ENCODE data around the gene NTN1. TPM values are rescaled to one million over a fixed set of nuclear protein-coding genes. Genes with fewer than 3 reads are reported as not detected.

The NTN1 gene
- total RNA-seq, 1 experiment from 2014 or later: 1.2 TPM

- H4K20me1 ChIP-seq (ENCODE audit: control insufficient read depth, insufficient read depth, insufficient read length): no peaks in the 10 kb centered on the region
- H4K91ac ChIP-seq (ENCODE audit: insufficient read length, low read depth, low read length): no peak overlapping the region
- Mint-ChIP-seq H3K27ac (peak overlapping the region in 1 of 3 experiments; percentile 95; a peak in 3 of 7 replicates), H3K9me3 (peaks cover 7% of the 10 kb centered on the region in 2 experiments), H3K4me1 (peaks cover 37 to 39% of the 10 kb centered on the region in 2 experiments), H3K36me3 (ENCODE audit: insufficient read depth in 1 of 3, low read depth in 3 of 3) (peaks cover 0 to 7% (median 0%) of the 10 kb centered on the region in 3 experiments; a peak in 1 of 7 replicates), H3K4me3 (peak overlapping the region in 1 of 2 experiments; percentile 68; a peak in 2 of 5 replicates), H3K27me3 (ENCODE audit: low read depth) (peaks cover 12% of the 10 kb centered on the region)
- H3K56ac ChIP-seq (ENCODE audit: insufficient read length, low read depth, low read length): peak overlapping the region; percentile 42
- H3K27me3 ChIP-seq (ENCODE audit: insufficient read depth, low read length): no peaks in the 10 kb centered on the region
- H3K4me1 ChIP-seq (ENCODE audit: insufficient read depth, low read length): no peaks in the 10 kb centered on the region; the same call in 1 of the 2 replicates
- TF ChIP-seq, protein P1, sequence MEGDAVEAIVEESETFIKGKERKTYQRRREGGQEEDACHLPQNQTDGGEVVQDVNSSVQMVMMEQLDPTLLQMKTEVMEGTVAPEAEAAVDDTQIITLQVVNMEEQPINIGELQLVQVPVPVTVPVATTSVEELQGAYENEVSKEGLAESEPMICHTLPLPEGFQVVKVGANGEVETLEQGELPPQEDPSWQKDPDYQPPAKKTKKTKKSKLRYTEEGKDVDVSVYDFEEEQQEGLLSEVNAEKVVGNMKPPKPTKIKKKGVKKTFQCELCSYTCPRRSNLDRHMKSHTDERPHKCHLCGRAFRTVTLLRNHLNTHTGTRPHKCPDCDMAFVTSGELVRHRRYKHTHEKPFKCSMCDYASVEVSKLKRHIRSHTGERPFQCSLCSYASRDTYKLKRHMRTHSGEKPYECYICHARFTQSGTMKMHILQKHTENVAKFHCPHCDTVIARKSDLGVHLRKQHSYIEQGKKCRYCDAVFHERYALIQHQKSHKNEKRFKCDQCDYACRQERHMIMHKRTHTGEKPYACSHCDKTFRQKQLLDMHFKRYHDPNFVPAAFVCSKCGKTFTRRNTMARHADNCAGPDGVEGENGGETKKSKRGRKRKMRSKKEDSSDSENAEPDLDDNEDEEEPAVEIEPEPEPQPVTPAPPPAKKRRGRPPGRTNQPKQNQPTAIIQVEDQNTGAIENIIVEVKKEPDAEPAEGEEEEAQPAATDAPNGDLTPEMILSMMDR (conservative IDR thresholded peaks at IDR 0.05): peak; percentile 78
- H2BK5ac ChIP-seq (ENCODE audit: insufficient read length, low read length): no peak overlapping the region
- peak overlapping the region; percentile 28 for H2BK120ac ChIP-seq (ENCODE audit: low read depth, low read length, poor library complexity, severe bottlenecking)
- H2BK12ac ChIP-seq (ENCODE audit: insufficient read length, low read depth, low read length): no peak overlapping the region
- no peak overlapping the region for H3K9ac ChIP-seq (ENCODE audit: extremely low read depth, insufficient read length, low read length)
- WGBS (ENCODE audit: extremely low coverage, insufficient read length, low lambda C conversion rate): no CpG with 5 or more reads among the region's 31 CpGs
- H3K79me1 ChIP-seq (ENCODE audit: insufficient read depth, low read depth, low read length, poor library complexity, severe bottlenecking): no peaks in the 10 kb centered on the region
- peak overlapping the region; percentile 80 for H3K14ac ChIP-seq (ENCODE audit: insufficient read depth, low read length)
- H3K4me2 ChIP-seq (ENCODE audit: insufficient read depth, insufficient read length, low read length): peak overlapping the region; percentile 51
- H2BK15ac ChIP-seq (ENCODE audit: low read depth, low read length): no peak overlapping the region
- no peak overlapping the region for H3K23ac ChIP-seq (ENCODE audit: insufficient read length, low read depth, low read length)
- no peak overlapping the region for H3K4ac ChIP-seq (ENCODE audit: low read depth, low read length)
- no peak overlapping the region for H4K8ac ChIP-seq (replicated peaks; ENCODE audit: insufficient read length, low read depth, low read length)
- H3K18ac ChIP-seq (ENCODE audit: insufficient read length, low read depth, low read length): peak overlapping the region; percentile 87
- no peak overlapping the region for H2BK20ac ChIP-seq (ENCODE audit: low read depth, low read length, poor library complexity, severe bottlenecking)
- H2AK5ac ChIP-seq (ENCODE audit: insufficient read length, low read length): no peak overlapping the region
- DNase-seq: peak; percentile 91
- no peak overlapping the region for H4K5ac ChIP-seq (ENCODE audit: insufficient read length, low read depth, low read length)
- H3K27ac ChIP-seq (ENCODE audit: insufficient read length, low read depth, low read length): no peak overlapping the region
- H3T11ph ChIP-seq (ENCODE audit: low read length): no peak overlapping the region
- H3K23me2 ChIP-seq (ENCODE audit: insufficient read length, low read depth, low read length, poor library complexity, severe bottlenecking): peaks cover 4% of the 10 kb centered on the region
- no peak overlapping the region for H2AFZ ChIP-seq (ENCODE audit: low read length)
- no peaks in the 10 kb centered on the region for H3K79me2 ChIP-seq (ENCODE audit: insufficient read depth, low read length)
- H3K9me3 ChIP-seq (ENCODE audit: control insufficient read depth, low read depth, low read length): no peaks in the 10 kb centered on the region
Observed at GRCh38 chr17:9162275-9162985, 141.1 kb downstream of the NTN1 start.
